SJCRH30 (cell line): ENCODE measurements around the gene AOC1. TPM values are rescaled to one million over a fixed set of nuclear protein-coding genes. Genes with fewer than 3 reads are reported as not detected.

Experiments
- DNase-seq, 2 experiments: peaks; one replicate each; pipeline ENCODE4 v3.0.0-alpha.2; 2015 to 2020
- H3K27ac ChIP-seq: fragments of 250-450 bp; sonication (Bioruptor Pico); 2 replicates; pipeline ENCODE4 v1.5.1; 2020; ENCODE audit warnings: mild to moderate bottlenecking, moderate library complexity
- H3K27me3 ChIP-seq: fragments of 250-450 bp; sonication (Bioruptor Pico); 2 replicates; pipeline ENCODE4 v1.5.1; 2020; ENCODE audit warnings: mild to moderate bottlenecking, moderate library complexity
- H3K36me3 ChIP-seq: fragments of 250-450 bp; sonication (Bioruptor Pico); 2 replicates; pipeline ENCODE4 v1.5.1; 2020; ENCODE audit warnings: mild to moderate bottlenecking, moderate library complexity
- H3K4me1 ChIP-seq: fragments of 250-450 bp; sonication (Bioruptor Pico); 2 replicates; pipeline ENCODE4 v1.5.1; 2020; ENCODE audit warnings: mild to moderate bottlenecking, moderate library complexity
- H3K4me3 ChIP-seq: fragments of 250-450 bp; sonication (Bioruptor Pico); 2 replicates; pipeline ENCODE4 v1.5.1; 2020; ENCODE audit warnings: mild to moderate bottlenecking, moderate library complexity
- H3K9me3 ChIP-seq: fragments of 250-450 bp; sonication (Bioruptor Pico); replicated peaks from 2 replicates; pipeline ENCODE4 v1.5.1; 2020; ENCODE audit warnings: mild to moderate bottlenecking, moderate library complexity
- total RNA-seq: library from RNA; depleted of rRNA; stranded (reverse); fragments of >200 nt; shearing (Covaris generic); gene quantifications from 2 replicates; pipeline ENCODE4 v1.2.3, GENCODE V29; 2014

AOC1 gene
- total RNA-seq, 1 experiment from 2014 or later: not detected

GRCh38 chr7:150860291-150860977 is 8.1 kb downstream of the AOC1 start:
- DNase-seq: no peak
- Histone ChIP-seq H3K4me3 (no peak overlapping the region), H3K36me3 (no peaks in the 10 kb centered on the region), H3K27ac (no peak overlapping the region), H3K9me3 (no peaks in the 10 kb centered on the region), H3K4me1 (no peaks in the 10 kb centered on the region), H3K27me3 (peaks cover 29% of the 10 kb centered on the region)

- DNase-seq: no peak
- Histone ChIP-seq H3K27ac (no peak overlapping the region), H3K27me3 (peaks cover 29% of the 10 kb centered on the region), H3K9me3 (no peaks in the 10 kb centered on the region), H3K4me3 (no peak overlapping the region), H3K36me3 (no peaks in the 10 kb centered on the region), H3K4me1 (no peaks in the 10 kb centered on the region)
Measured at GRCh38 chr7:150860978-150861295, 8.6 kb downstream of the AOC1 start.

GRCh38 chr7:150862356-150862755 is 10.0 kb downstream of the AOC1 start:
- Histone ChIP-seq H3K9me3 (no peaks in the 10 kb centered on the region), H3K4me3 (no peak overlapping the region), H3K4me1 (no peaks in the 10 kb centered on the region), H3K27ac (no peak overlapping the region), H3K27me3 (peaks cover 26% of the 10 kb centered on the region), H3K36me3 (no peaks in the 10 kb centered on the region)
- no peak for DNase-seq

- no peaks in the 10 kb centered on the region for H3K9me3 ChIP-seq
- no peak overlapping the region for H3K4me3 ChIP-seq
- DNase-seq: no peak
- H3K27me3 ChIP-seq: peaks cover 28% of the 10 kb centered on the region
- H3K27ac ChIP-seq: no peak overlapping the region
- no peaks in the 10 kb centered on the region for H3K4me1 ChIP-seq
- H3K36me3 ChIP-seq: no peaks in the 10 kb centered on the region
Measured at GRCh38 chr7:150863946-150864345, 11.6 kb downstream of the AOC1 start.

GRCh38 chr7:150866932-150867564 is 14.7 kb downstream of the AOC1 start:
- Histone ChIP-seq H3K36me3 (no peaks in the 10 kb centered on the region), H3K4me3 (no peak overlapping the region), H3K4me1 (no peaks in the 10 kb centered on the region), H3K9me3 (no peaks in the 10 kb centered on the region), H3K27ac (no peak overlapping the region), H3K27me3 (peaks cover 18% of the 10 kb centered on the region)
- no peak for DNase-seq

- Histone ChIP-seq H3K27me3 (peaks cover 18% of the 10 kb centered on the region), H3K4me3 (no peak overlapping the region), H3K27ac (no peak overlapping the region), H3K4me1 (no peaks in the 10 kb centered on the region), H3K9me3 (no peaks in the 10 kb centered on the region), H3K36me3 (no peaks in the 10 kb centered on the region)
- no peak for DNase-seq
Measured at GRCh38 chr7:150867605-150868004, 15.3 kb downstream of the AOC1 start.

- Histone ChIP-seq H3K27ac (no peak overlapping the region), H3K4me1 (no peaks in the 10 kb centered on the region), H3K36me3 (no peaks in the 10 kb centered on the region), H3K4me3 (no peak overlapping the region), H3K9me3 (no peaks in the 10 kb centered on the region), H3K27me3 (peaks cover 14% of the 10 kb centered on the region)
- no peak for DNase-seq
Measured at GRCh38 chr7:150869467-150869866, 17.1 kb downstream of the AOC1 start.

GRCh38 chr7:150871601-150872000 is 19.3 kb downstream of the AOC1 start:
- Histone ChIP-seq H3K4me1 (no peaks in the 10 kb centered on the region), H3K27me3 (0 out of 2 replicates have a peak, but pooled peaks cover 3% of the 10 kb centered on the region), H3K36me3 (no peaks in the 10 kb centered on the region), H3K27ac (no peak overlapping the region), H3K9me3 (no peaks in the 10 kb centered on the region), H3K4me3 (no peak overlapping the region)
- DNase-seq: no peak

GRCh38 chr7:150874401-150875198 is 22.3 kb downstream of the AOC1 start:
- Histone ChIP-seq H3K36me3 (no peaks in the 10 kb centered on the region), H3K4me3 (no peak overlapping the region), H3K27me3 (no peaks in the 10 kb centered on the region), H3K4me1 (no peaks in the 10 kb centered on the region), H3K27ac (no peak overlapping the region), H3K9me3 (no peaks in the 10 kb centered on the region)
- no peak for DNase-seq

- no peak for DNase-seq
- H3K27me3 ChIP-seq: no peaks in the 10 kb centered on the region
- H3K9me3 ChIP-seq: no peaks in the 10 kb centered on the region
- H3K36me3 ChIP-seq: no peaks in the 10 kb centered on the region
- no peaks in the 10 kb centered on the region for H3K4me1 ChIP-seq
- no peak overlapping the region for H3K27ac ChIP-seq
- H3K4me3 ChIP-seq: no peak overlapping the region
Measured at GRCh38 chr7:150875791-150876190, 23.5 kb downstream of the AOC1 start.

GRCh38 chr7:150876817-150877526 is 24.7 kb downstream of the AOC1 start:
- H3K27ac ChIP-seq: no peak overlapping the region
- peak; percentile 49 to 65 for DNase-seq
- H3K36me3 ChIP-seq: no peaks in the 10 kb centered on the region
- peaks cover 7% of the 10 kb centered on the region for H3K9me3 ChIP-seq
- H3K4me3 ChIP-seq: no peak overlapping the region
- H3K4me1 ChIP-seq: no peaks in the 10 kb centered on the region
- H3K27me3 ChIP-seq: no peaks in the 10 kb centered on the region

- Histone ChIP-seq H3K9me3 (peaks cover 7% of the 10 kb centered on the region), H3K4me3 (no peak overlapping the region), H3K36me3 (no peaks in the 10 kb centered on the region), H3K4me1 (no peaks in the 10 kb centered on the region), H3K27me3 (no peaks in the 10 kb centered on the region), H3K27ac (no peak overlapping the region)
- DNase-seq: peak; percentile 53 to 71
Measured at GRCh38 chr7:150877536-150877935, 25.2 kb downstream of the AOC1 start.

- Histone ChIP-seq H3K27me3 (no peaks in the 10 kb centered on the region), H3K36me3 (no peaks in the 10 kb centered on the region), H3K4me3 (no peak overlapping the region)
Measured at GRCh38 chr7:150879345-150879744, 27.0 kb downstream of the AOC1 start.

GRCh38 chr7:150881189-150881588 is 28.9 kb downstream of the AOC1 start:
- no peaks in the 10 kb centered on the region for H3K27me3 ChIP-seq
- no peak for DNase-seq

More at GRCh38 chr7:150879345-150879744, 27.0 kb downstream of the AOC1 start:
- Histone ChIP-seq H3K9me3 (peaks cover 7% of the 10 kb centered on the region), H3K4me1 (no peaks in the 10 kb centered on the region), H3K27ac (no peak overlapping the region)
- no peak for DNase-seq

More at GRCh38 chr7:150881189-150881588, 28.9 kb downstream of the AOC1 start:
- Histone ChIP-seq H3K36me3 (no peaks in the 10 kb centered on the region), H3K4me3 (no peak overlapping the region), H3K27ac (no peak overlapping the region), H3K9me3 (peaks cover 7% of the 10 kb centered on the region), H3K4me1 (no peaks in the 10 kb centered on the region)
